IPS-NIHi7 (cell line): ENCODE measurements around the gene DPP10.
"Not testable (repeated sequence)": the region's sequence is repeated elsewhere in the genome, so short reads cannot be mapped to it uniquely, and the experiment has no call there.

Experiments
- DNase-seq: peaks from one replicate; pipeline ENCODE4 v3.0.0; 2012; ENCODE audit warnings: mixed read lengths; ENCODE audit errors: extremely low spot score

DPP10 gene

GRCh38 chr2:114724454-114724853, 282.0 kb downstream of the DPP10 start:
- no peak for DNase-seq

DNA sequence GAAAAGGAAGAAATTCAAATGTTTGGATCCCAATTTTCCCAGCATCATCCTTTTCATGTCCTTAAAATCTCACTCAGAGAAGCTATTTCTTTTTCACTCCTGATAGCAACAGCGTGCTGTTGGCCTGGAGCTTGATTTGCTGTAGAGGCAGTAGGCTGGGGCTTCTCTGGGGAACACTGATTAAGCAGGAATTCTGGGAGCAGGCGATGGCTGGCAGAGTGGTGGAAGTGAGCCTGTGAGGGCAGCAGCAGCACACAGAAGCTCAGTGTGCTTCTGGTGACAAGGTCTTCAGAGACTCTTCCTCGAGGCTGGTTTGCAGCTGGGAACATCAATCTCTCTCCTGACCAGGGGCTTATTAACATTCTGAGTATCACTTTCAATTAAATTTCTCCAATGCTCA, 284.6 kb downstream of the DPP10 start:
- DNase-seq = no peak

DNA sequence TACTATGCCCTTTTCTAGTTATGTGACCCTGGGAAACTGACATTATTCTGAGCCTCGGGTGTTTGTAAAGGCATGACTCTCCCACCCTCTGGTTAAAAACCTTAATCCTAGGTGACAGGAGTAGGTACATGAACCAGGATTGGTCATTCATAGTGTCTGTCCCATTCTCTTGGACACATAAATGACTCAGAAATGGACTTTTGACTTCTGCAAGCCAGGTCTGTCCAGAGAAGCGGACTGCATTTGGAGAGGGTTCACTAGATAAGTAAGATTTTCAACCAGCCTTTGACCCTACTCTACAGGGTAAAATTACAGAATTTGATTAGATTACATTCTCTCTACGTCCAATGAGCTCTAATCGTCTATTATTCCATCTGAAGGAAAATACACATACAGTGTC, 285.9 kb downstream of the DPP10 start:
- DNase-seq = no peak

- DNase-seq = peak; percentile 41
These were observed 286.6 kb downstream of the DPP10 start for GRCh38 chr2:114729026-114729425.

DNA sequence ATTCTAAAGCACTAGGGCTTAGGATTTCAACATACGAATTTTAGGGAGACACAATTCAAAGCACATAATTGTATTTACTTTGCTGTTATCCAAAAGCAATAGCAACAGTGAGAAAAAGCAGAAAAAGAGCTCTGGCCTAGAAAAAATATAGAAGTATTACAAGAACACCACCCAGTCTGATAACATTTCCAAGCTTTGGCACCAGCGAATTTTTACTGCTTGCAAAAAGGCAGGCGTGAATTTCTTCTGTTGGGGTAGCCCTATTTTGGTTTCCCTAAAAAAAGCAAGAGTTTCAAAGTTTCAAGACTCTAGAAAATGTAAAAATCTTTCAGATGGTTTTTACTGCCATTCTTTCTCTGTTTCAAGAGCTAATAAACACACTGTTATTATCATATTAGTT, 292.7 kb downstream of the DPP10 start:
- no peak for DNase-seq

DNA sequence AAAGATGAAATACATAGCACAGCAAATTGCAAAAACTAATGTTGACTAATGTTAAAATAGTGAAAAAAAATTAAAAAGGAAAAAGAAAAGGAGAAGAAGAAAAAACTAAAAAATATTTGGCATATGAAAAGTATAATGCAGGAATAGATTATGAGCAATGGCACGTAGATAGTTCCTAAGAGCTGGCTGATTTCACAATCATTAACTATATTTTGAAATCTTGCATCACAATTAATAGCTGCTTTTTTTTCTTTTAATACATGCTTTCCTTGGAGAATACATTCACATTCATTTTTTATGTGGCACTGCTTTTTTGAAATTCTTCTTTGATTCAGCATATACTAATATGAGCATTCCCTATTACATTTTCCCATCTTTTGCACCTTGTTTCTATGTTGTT, 299.8 kb downstream of the DPP10 start:
- DNase-seq = no peak

GRCh38 chr2:114745700-114746099, 303.3 kb downstream of the DPP10 start:
- no peak for DNase-seq

DNA sequence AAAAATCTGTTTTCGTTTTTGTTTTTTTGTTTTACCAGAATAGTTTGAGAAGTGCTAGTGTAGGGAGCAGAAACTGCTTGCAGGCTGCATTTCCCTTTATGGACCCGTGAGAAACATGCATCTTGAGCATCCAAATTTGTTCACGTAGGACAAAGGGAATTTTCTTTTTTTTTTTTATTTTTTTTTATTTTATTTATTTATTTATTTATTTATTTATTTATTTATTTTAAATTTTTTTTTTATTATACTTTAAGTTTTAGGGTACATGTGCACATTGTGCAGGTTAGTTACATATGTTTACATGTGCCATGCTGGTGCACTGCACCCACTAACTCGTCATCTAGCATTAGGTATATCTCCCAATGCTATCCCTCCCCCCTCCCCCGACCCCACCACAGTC, 305.7 kb downstream of the DPP10 start:
- DNase-seq = not testable (repeated sequence)

DNA sequence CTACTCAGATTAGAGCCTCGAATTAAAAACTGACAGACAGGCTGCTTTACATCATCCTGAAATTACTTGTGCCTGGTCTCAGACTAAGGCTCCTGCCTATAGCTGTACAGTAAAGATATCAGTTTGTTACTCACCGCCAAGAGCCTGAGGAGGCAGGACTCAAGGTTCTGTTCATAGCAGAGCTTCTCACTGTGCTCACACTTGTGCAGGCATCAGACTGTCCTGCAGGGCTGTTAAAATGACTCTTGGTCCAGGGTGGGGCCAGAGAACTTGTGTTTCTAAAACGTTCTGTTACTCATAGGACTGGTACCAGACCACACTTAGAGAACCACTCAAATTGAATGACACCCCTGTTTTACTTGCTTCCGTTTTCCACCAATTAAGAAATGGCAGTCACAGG, 310.0 kb downstream of the DPP10 start:
- DNase-seq = no peak

DNA sequence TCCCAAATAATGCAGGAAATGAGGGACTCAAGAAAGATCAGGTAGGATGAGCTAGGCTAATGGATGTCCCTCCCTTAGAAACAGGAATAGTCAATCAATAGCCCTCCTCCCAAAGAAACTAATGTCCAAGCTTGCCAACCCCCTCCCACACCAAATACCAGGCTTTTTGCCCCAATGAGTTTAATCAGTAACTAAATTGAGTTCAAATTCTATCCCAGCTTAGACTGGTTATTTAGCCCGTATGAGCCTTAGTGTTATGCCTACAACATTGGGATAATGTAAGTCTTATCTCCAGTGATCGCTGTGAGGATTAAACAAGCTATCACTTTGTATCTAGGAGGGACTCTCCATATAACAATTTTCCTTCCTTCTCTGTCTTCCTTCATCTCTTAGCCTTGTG, 310.7 kb downstream of the DPP10 start:
- DNase-seq = no peak

DNA sequence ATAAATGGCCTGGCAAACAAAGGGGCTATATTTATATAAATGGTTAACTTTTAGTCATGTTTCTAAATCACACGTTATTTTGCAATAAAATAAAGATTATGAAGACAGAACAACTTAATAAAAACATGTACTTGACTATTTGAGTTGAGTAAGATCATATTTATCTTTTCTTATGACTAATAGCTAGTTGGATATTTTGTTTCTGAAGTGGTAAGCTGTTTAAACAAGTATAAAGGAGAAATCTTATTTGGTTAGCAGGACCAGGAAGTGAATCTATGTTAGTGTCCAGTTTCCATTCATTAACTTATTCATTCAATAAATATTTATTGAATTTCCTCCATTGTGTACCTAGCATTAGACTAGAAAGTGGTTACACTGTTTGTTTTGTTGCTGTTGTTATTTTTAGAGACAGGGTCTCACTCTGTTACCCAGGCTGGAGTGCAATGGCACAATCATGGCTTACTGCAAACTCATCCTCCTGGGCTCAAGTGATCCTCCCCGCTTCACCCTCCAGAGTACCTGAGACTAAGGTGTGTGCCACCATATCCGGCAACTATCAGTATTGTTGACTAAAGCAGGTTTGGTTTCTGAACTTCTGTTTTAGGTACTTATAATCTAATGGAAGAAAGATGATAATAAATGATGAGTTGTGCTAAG, 312.6 kb downstream of the DPP10 start:
- DNase-seq = no peak

DNA sequence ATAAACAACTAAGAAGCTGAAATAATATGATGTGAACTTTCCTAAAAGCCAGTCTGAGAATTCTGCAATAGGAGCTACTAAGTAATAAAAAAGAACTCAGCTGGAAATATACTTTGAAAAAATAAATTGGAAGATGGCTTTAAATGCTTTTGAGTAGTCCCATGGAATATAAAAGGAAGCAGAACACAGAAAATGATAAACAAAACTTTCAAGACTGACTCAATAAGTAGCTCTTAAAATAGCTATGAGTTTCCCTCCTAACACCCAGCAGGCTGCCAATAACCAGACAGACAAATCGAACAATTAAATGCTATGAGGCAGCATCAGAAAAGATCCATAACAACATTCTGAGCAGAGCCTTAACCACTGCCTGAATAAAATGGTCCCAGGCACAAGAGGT, 319.9 kb downstream of the DPP10 start:
- DNase-seq = no peak

DNA sequence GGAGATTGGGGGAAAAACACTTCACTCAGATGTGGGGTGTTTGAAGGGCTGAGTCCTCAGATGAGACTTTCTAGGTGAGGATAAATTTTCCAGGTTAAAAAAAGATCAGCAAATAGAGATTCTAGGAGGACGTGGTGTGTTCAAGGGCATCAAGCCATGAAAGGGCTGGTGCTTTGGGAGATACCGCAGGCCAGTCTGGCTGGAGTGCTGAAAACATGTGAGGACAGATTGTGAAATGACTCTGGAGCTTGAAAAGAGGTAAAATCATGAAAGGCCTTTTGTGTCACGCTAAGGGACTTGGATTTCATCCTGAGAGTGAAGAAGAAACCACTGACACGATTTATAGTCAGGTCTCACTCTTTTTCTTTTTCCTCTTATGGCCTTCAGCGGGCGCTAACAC, 320.5 kb downstream of the DPP10 start:
- DNase-seq = no peak

DNA sequence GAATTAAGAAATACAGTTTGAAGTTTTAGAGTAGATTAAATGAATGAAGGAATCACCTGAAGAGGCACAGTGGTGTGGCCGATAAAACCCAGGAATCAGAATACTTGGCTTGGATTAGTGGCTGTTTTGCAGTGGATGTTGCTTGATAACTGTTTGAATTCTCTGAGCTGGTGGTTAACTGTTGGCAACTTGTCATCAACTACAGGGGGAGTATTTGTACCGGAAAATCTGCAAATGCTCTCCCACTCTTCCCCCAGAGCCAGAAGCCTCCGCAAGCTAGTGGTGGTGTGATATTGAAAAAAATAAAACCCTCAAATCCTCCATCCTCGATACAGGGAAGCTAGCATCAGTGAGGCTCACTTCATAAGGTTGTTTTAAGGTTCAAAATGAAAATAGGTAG, 326.7 kb downstream of the DPP10 start:
- no peak for DNase-seq

GRCh38 chr2:114769991-114770390, 327.6 kb downstream of the DPP10 start:
- DNase-seq = no peak

DNA sequence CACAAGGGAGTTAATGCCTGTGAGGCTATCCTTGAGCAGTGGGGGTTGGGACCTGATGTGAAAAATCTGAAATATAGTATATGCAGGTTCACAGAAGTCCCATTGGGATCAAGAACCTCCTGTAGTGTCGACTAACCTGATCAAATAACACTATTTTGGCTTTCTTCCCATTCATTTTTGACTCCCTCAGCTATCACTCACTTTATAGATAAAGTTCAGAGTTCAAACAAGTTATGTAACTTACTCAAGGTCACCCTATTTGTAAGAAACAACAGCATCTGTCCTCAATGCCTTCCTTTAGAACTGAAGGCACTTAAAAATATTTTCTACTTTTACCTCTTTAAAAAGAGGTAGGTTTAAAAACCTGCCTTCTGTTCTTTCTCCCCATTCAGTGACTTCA, 341.6 kb downstream of the DPP10 start:
- no peak for DNase-seq

- no peak for DNase-seq
These were observed 342.6 kb downstream of the DPP10 start for GRCh38 chr2:114784890-114785583.

DNA sequence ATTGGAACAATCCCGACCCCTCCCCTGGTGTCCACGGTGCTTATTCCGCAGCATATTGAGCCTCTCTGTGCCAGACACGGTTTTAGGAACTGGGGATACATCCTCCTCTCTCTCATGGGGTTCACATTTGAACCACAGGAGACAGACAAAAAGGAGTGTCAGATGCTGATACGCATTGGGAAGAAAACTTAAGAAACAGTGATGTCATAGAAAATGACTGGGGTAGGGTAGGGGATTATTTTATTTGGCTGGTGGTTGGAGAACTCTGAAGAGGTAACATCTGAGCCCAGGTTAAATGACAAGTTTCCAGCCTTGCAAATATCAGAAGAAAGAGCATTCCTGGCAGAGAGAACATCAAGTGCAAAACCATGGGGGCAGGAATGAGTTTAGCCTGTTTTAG, 344.5 kb downstream of the DPP10 start:
- DNase-seq = no peak

DNA sequence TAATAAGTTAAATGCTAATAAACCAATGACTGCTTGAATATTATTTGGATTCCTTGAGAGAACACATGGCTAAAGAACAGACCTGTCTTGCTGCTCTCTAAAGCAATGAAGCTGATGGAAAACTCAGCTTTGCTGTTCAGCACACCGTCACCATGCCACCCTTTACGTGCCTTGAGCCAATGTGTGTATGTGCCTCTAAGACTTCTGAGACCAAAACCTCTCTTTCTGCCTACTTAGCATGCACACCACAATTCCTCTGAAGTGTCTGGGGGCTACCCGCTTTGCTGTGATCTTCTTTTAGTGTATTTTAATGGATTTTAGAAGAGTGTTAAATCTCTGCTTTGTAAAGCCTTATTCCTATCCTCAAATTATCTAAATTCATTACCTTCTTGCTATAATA, 345.0 kb downstream of the DPP10 start:
- no peak for DNase-seq

DNA sequence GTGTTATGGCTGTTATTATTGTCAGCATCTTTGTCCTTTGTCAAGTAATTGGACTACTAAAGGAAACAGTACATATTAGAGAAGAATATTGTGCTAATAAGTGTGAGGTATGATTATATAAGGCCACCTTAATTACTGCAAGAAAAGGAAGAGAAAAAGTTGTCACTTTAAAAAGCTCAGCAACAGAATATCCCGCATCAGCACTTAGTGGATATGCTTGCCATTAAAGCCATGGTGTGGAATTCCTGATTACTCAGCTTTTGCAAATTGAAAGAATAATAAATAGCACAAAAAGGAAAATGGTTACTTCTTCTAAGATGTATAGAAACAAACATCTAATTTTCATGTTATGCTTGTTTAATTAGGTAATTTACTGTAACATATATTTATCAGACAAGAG, 347.5 kb downstream of the DPP10 start:
- no peak for DNase-seq

DNA sequence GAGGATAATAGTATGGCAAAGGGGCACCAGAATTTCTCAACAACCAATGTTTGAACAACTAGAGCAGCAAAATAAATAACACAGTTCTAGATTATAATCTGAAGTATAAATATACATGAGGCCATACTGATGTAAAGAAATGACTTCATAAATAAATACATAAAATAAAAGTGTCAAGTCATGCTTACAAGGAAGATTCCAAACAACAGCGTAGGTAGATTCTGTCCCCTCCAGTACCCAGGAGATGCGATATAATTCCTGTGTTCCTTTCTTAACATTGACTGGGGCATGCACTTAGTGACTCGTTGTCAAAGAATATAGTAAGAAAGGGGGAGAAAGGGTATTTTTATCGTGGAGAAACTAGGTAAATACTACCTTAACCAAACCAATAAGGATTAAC, 355.1 kb downstream of the DPP10 start:
- no peak for DNase-seq

GRCh38 chr2:114797942-114798341, 355.5 kb downstream of the DPP10 start:
- no peak for DNase-seq

DNA sequence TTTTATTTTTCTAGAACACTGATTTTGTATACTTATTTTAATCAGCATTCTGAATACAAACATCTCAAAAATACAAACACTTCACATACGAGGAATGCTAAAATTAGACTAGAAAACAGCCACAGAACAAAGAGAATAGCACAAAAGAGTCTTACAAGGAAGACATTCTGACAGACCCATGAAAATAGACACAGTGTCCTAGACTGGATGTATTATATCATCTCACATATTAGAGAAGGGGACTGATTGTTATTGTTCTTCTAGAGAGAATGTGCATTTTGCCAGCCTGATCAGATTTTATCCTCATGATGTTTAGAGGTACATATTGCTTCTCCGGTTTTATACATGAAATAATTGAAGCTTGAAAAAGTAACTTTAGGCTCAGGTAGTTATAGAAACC, 357.9 kb downstream of the DPP10 start:
- no peak for DNase-seq

GRCh38 chr2:114805195-114805594, 362.8 kb downstream of the DPP10 start:
- DNase-seq = no peak
